PFSK-1 (cell line): ENCODE data around the gene SNRPB.

Source experiments
- FOXP2 ChIP-seq: optimal IDR thresholded peaks from 2 replicates; pipeline ENCODE3; 2011; ENCODE audit warnings: borderline replicate concordance, control low read depth, inconsistent platforms; ENCODE audit not compliant: insufficient read depth; ENCODE audit errors: extremely low read length, extremely low read depth
- POLR2AphosphoS5 ChIP-seq: IDR thresholded peaks from 2 replicates; pipeline ENCODE4 v1.6.1; 2012; ENCODE audit warnings: low read depth, mild to moderate bottlenecking, control low read depth, low read length, moderate library complexity
- REST ChIP-seq, 2 experiments: IDR thresholded peaks; 2 replicates each; pipeline versions ENCODE4 v1.6.1 to v1.8.0; 2011 to 2012; ENCODE audit warnings: low read depth in 2 of 2, low read length in 2 of 2, control low read depth in 1 of 2, inconsistent platforms in 1 of 2, mild to moderate bottlenecking in 1 of 2, moderate library complexity in 1 of 2; ENCODE audit not compliant: insufficient read depth in 1 of 2
- SIN3A ChIP-seq: IDR thresholded peaks from 2 replicates; pipeline ENCODE4 v1.6.1; 2012; ENCODE audit warnings: mild to moderate bottlenecking, low read length, moderate library complexity, borderline replicate concordance; ENCODE audit not compliant: insufficient read depth
- TAF1 ChIP-seq: IDR thresholded peaks from 2 replicates; pipeline ENCODE4 v1.6.1; 2012; ENCODE audit warnings: low read length, control low read depth, borderline replicate concordance; ENCODE audit not compliant: insufficient read depth

Gene SNRPB

GRCh38 chr20:2476742-2477615 is 6.4 kb upstream of the SNRPB start:
- no peak for TF ChIP-seq TAF1
- TF ChIP-seq FOXP2, result no peak
- TF ChIP-seq REST (IDR thresholded peaks at IDR 0.05; ENCODE audit: insufficient read depth in 1 of 2, low read depth in 2 of 2, low read length in 2 of 2), result no peak
- TF ChIP-seq POLR2AphosphoS5, result no peak
- TF ChIP-seq SIN3A, result no peak

GRCh38 chr20:2475850-2476741 is 5.5 kb upstream of the SNRPB start:
- no peak for TF ChIP-seq TAF1
- no peak for TF ChIP-seq POLR2AphosphoS5
- TF ChIP-seq SIN3A, result no peak
- TF ChIP-seq FOXP2, result no peak
- no peak for TF ChIP-seq REST (IDR thresholded peaks at IDR 0.05; ENCODE audit: insufficient read depth in 1 of 2, low read depth in 2 of 2, low read length in 2 of 2)

GRCh38 chr20:2473516-2473915 is 2.9 kb upstream of the SNRPB start:
- TF ChIP-seq SIN3A, result no peak
- TF ChIP-seq TAF1, result no peak
- TF ChIP-seq FOXP2, result no peak
- no peak for TF ChIP-seq REST (IDR thresholded peaks at IDR 0.05; ENCODE audit: insufficient read depth in 1 of 2, low read depth in 2 of 2, low read length in 2 of 2)
- no peak for TF ChIP-seq POLR2AphosphoS5

GRCh38 chr20:2469991-2470422 is 582 bp downstream of the SNRPB start:
- TF ChIP-seq REST (IDR thresholded peaks at IDR 0.05; ENCODE audit: insufficient read depth in 1 of 2, low read depth in 2 of 2, low read length in 2 of 2) (no peak), TAF1 (no peak), POLR2AphosphoS5 (no peak), SIN3A (no peak)
